Occipital lobe (tissue), 2 donors: ENCODE results near the gene ITPRIP. TPM values are rescaled to one million over a fixed set of nuclear protein-coding genes. Genes with fewer than 3 reads are reported as not detected.
A peak's percentile ranks its signal among the peaks of the same experiment; 100 is the strongest.

Source experiments
- DNase-seq: peaks from one replicate; lab custom pipeline; 2025; lab: John Stamatoyannopoulos, UW
- total RNA-seq: library from RNA; depleted of rRNA; stranded (reverse); fragments of >200 nt; gene quantifications from one replicate; pipeline ENCODE4 v1.2.3, GENCODE V29; 2014

The ITPRIP gene
- total RNA-seq, 1 donor from 2014 or later: 1.6 TPM

- DNase-seq: no peak
Observed at GRCh38 chr10:104309980-104310978, 28.0 kb downstream of the ITPRIP start.

DNA sequence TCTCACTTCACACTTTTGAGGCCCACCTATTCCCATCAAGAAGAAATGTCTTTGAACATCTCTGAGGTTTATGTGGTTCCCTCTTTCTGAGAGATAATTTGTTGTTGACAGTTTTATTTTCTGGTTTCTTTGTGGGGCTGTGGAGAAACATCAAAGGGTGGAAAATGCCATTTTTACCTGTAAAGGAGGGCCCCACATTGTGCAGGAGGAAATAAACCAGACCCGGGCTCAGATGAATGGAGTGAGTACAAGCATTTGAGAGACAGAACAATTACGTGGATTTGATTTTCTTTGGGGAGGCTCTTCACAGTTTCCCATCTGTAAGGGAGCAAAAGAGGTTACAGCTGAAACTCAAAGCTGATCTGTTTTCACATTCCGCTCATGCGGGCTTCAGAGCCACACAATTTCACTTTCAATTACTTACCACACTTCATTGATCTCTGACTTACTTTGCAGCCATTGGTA, 29.8 kb downstream of the ITPRIP start:
- no peak for DNase-seq

GRCh38 chr10:104307576-104308438, 30.5 kb downstream of the ITPRIP start:
- DNase-seq: no peak

- DNase-seq: no peak
Observed at GRCh38 chr10:104306897-104307296, 31.4 kb downstream of the ITPRIP start.

DNA sequence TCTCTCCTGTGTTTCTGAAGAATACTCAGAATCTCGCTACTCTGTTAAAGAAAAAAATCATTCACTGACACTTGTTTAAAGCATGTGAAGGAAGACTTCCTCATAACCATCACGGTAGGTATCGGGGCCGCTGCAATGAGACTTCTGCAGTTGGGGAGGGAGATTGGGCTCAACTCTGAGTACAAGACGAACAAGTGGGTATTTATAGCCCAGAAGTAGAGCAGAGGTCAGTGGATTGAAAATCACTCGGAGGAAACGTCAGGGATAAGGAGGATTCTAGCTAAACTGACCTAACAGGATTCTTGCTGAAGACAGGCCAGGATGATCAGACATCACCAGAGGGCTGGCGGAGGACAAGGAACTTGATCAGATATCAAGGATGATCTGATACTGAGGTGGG, 33.3 kb downstream of the ITPRIP start:
- DNase-seq: no peak

GRCh38 chr10:104304356-104304745, 33.9 kb downstream of the ITPRIP start:
- DNase-seq: no peak

- DNase-seq: no peak
Observed at GRCh38 chr10:104303594-104304355, 34.5 kb downstream of the ITPRIP start.

DNA sequence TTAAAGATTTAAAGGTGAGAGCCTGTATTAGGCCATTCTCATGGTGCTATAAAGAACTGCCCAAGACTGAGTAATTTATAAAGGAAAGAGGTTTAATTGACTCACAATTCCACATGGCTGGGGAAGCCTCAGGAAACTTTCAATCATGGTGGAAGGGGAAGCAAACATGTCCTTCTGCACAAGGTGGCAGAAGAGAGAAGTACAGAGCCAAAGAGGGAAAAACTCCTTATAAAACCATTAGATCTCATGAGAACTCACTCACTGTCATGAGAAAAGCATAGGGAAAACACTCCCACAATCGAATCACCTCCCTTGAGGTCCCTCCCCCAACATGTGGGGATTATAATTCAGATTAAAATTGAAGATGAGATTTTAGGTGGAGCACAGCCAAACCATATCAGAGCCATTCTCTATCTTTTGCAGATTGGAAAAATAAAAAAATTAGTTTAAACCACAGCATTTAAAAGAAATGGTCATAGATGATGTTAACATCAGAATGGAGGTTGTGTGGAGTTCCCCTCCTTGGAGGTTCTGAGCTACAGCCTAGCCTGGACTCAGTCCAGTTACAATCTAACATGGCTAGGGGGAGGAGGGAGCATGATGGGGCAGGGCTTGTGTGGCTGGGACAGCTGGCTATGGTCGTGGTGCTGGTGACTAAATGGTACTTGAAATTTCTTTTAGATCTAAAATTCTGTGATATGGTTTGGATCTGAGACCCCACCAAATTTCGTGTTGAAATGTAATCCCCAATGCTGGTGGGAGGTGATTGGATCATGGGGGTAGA, 36.2 kb downstream of the ITPRIP start:
- no peak for DNase-seq

DNA sequence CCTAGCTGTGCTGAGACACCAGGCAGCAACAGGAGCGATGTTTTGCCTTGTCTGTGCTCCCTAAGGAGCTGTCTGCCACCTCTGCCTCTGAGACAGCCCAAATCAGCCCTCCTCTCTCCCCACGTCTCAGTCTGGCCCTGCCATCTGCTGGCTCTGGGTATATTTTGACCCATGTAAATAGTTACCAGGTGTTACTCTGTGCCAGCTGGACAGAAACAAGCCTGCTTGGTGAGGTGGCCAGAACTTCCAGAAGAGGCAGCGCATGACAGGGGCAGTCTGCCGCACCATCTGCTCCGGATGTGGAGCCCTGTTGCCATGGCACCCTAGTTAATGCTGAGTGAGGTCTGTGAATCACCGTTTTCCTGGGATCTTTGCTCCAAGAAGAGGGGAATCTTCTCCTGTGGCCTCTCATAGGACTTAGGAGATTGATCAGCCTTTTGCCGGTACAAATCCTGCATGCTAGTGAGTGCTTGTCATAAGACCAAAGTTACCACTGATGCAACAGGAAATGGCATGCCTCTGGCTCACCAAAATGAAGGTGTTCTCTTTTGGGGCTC, 37.5 kb downstream of the ITPRIP start:
- peak; percentile 83 for DNase-seq

DNA sequence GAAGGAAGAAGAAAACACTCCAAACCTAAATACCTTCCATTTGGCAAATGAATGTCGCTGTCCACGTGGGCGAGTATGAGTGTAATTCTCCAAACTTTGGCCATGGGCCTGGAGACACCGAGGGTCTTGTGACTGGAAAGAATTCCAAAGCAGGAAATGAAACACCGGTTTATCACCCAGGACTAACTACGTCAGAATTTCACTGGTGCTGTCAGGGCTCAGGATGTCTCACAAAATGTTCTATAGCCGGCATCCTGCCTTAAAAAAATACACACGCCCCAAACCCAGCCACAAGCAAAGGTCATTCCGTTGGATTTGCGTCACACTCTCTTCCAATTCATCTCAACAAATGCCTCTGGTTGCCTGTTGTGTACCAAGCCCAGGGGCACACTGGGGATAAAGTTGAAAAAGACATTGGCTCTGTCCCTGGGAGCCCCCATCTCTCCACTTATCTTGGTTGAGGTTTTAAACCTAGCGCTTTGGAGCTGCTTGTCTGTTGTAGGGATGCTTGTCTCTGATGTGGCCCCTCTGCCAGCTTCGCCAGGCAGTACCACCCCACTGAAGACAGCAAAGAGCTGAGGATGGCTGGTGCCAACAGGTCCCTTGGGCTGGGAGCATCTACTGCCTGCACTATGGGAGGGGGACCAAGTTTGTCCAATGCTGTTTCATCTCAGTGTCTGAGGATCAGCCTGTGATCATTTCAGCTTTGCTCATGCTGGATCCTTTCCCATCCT, 38.1 kb downstream of the ITPRIP start:
- DNase-seq: no peak

GRCh38 chr10:104299031-104299904, 39.0 kb downstream of the ITPRIP start:
- no peak for DNase-seq

GRCh38 chr10:104297697-104298660, 40.3 kb downstream of the ITPRIP start:
- DNase-seq: no peak

GRCh38 chr10:104296687-104297436, 41.4 kb downstream of the ITPRIP start:
- no peak for DNase-seq

- no peak for DNase-seq
Observed at GRCh38 chr10:104293781-104294321, 44.4 kb downstream of the ITPRIP start.

DNA sequence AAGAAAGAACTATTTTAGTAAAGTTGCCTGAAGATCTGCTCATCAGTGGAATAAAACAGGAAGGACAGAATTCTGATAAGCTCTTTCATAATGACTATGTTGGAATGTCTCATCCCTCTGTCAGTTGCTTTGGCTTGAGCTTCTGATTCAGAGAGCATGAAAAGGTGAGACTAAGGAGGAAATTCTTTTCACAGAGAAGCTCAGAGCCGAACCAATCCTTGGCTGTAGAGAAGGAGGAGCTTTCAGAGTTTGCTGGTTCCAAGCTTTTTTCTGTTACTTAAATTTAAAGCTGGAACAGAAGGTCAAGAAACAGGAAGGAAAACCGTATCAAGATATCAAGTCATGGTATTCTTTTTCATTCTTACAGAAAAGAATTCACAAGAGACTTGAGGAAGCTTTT, 45.3 kb downstream of the ITPRIP start:
- DNase-seq: no peak

GRCh38 chr10:104291439-104291951, 46.8 kb downstream of the ITPRIP start:
- peak; percentile 84 for DNase-seq
